SKM-1 (cell line): Measurements from ENCODE around the gene QKI.
"Not testable (repeated sequence)": the region's sequence is repeated elsewhere in the genome, so short reads cannot be mapped to it uniquely, and the experiment has no call there.

Source experiments
- DNase-seq: peaks from one replicate; lab custom pipeline; 2025; ENCODE audit not compliant: unreplicated experiment; lab: John Stamatoyannopoulos, UW

The QKI gene

GRCh38 chr6:163476946-163477345 lies 62.4 kb downstream of the QKI start:
- DNase-seq = not testable (repeated sequence)

GRCh38 chr6:163483107-163483506 lies 68.6 kb downstream of the QKI start:
- no peak for DNase-seq

- DNase-seq = no peak
These were observed 70.9 kb downstream of the QKI start for GRCh38 chr6:163485388-163485851.

- DNase-seq = no peak
These were observed 72.3 kb downstream of the QKI start for GRCh38 chr6:163486821-163487220.

- DNase-seq = no peak
These were observed 73.1 kb downstream of the QKI start for GRCh38 chr6:163487606-163488005.

- no peak for DNase-seq
These were observed 75.1 kb downstream of the QKI start for GRCh38 chr6:163489584-163489983.

GRCh38 chr6:163490826-163491577 lies 76.5 kb downstream of the QKI start:
- no peak for DNase-seq

GRCh38 chr6:163491737-163492300 lies 77.3 kb downstream of the QKI start:
- no peak for DNase-seq

GRCh38 chr6:163494279-163494727 lies 79.8 kb downstream of the QKI start:
- no peak for DNase-seq

- DNase-seq = no peak
These were observed 81.7 kb downstream of the QKI start for GRCh38 chr6:163496205-163496604.

- no peak for DNase-seq
These were observed 85.6 kb downstream of the QKI start for GRCh38 chr6:163500105-163500504.

- no peak for DNase-seq
These were observed 86.5 kb downstream of the QKI start for GRCh38 chr6:163501026-163501425.

- no peak for DNase-seq
These were observed 86.9 kb downstream of the QKI start for GRCh38 chr6:163501439-163501838.

- no peak for DNase-seq
These were observed 90.6 kb downstream of the QKI start for GRCh38 chr6:163504984-163505640.

GRCh38 chr6:163507965-163508364 lies 93.4 kb downstream of the QKI start:
- DNase-seq = no peak

GRCh38 chr6:163513003-163513402 lies 98.5 kb downstream of the QKI start:
- no peak for DNase-seq

GRCh38 chr6:163513570-163514166 lies 99.2 kb downstream of the QKI start:
- DNase-seq = no peak

GRCh38 chr6:163516908-163517307 lies 102.4 kb downstream of the QKI start:
- no peak for DNase-seq

- DNase-seq = no peak
These were observed 106.4 kb downstream of the QKI start for GRCh38 chr6:163520956-163521355.

GRCh38 chr6:163522033-163522432 lies 107.5 kb downstream of the QKI start:
- DNase-seq = no peak

- no peak for DNase-seq
These were observed 111.4 kb downstream of the QKI start for GRCh38 chr6:163525926-163526325.

GRCh38 chr6:163526346-163526745 lies 111.8 kb downstream of the QKI start:
- no peak for DNase-seq
